Endothelial cell of umbilical vein (primary cell): Measurements from ENCODE around the gene EGFL7. TPM values are rescaled to one million over a fixed set of nuclear protein-coding genes. Genes with fewer than 3 reads are reported as not detected.

Source experiments
- BruUV-seq: library from RNA; stranded (reverse); fragments of 400-500 nt; replicated peaks from 2 replicates; lab custom pipeline; 2021; lab: Mats Ljungman, UMichigan
- CTCF ChIA-PET: fragments of 300-600, 350-600 bp; sonication (Branson Sonifier 250); formaldehyde crosslinking; loops from one replicate; lab custom pipeline; 2021; ENCODE audit warnings: antibody characterized with exemption, inconsistent platforms; lab: Charles Lee
- POLR2A ChIA-PET: fragments of 300-600, 350-600 bp; sonication (Branson Sonifier 250); formaldehyde crosslinking; loops from one replicate; lab custom pipeline; 2021; ENCODE audit warnings: antibody characterized with exemption, inconsistent platforms; lab: Charles Lee
- DNase-seq: peaks from one replicate; pipeline ENCODE4 v3.0.0-alpha.2; 2011; ENCODE audit warnings: low read depth, low spot score
- FAIRE-seq: peaks from 2 replicates; lab custom pipeline; 2011; peaks lifted over from hg19 to GRCh38; lab: Jason Lieb, UNC
- H2AFZ ChIP-seq: 2 replicates; pipeline ENCODE4 v1.6.0; 2012; ENCODE audit warnings: low read depth, low read length, control low read depth, inconsistent platforms
- H3K27ac ChIP-seq: 2 replicates; pipeline ENCODE4 v1.5.1; 2011; ENCODE audit warnings: low read depth, mild to moderate bottlenecking, control low read depth, low read length, moderate library complexity; ENCODE audit not compliant: insufficient read depth
- H3K27me3 ChIP-seq, 2 experiments: 2 replicates each; pipeline versions ENCODE4 v1.6.0 to v1.6.1; 2011; ENCODE audit warnings: low read length in 2 of 2, mixed read lengths in 1 of 2; ENCODE audit not compliant: control insufficient read depth in 2 of 2, insufficient read depth in 2 of 2
- H3K36me3 ChIP-seq, 2 experiments: 2 replicates in 1 of 2; 3 replicates in 1 of 2; pipeline ENCODE4 v1.5.1; 2011; ENCODE audit warnings: low read length in 2 of 2, mild to moderate bottlenecking in 1 of 2, moderate library complexity in 1 of 2; ENCODE audit not compliant: control insufficient read depth in 2 of 2, insufficient read depth in 2 of 2; ENCODE audit errors: extremely low read depth in 1 of 2
- H3K4me1 ChIP-seq: 3 replicates; pipeline ENCODE4 v1.5.1; 2011; ENCODE audit warnings: mild to moderate bottlenecking, low read length; ENCODE audit not compliant: control insufficient read depth, insufficient read depth; ENCODE audit errors: extremely low read depth
- H3K4me2 ChIP-seq: 2 replicates; pipeline ENCODE4 v1.6.1; 2011; ENCODE audit warnings: low read length, control low read depth, mixed read lengths; ENCODE audit not compliant: insufficient read depth
- H3K4me3 ChIP-seq, 3 experiments: fragments of 200-600 bp in 1 of 3; sonication (generic), shearing (Covaris generic) in 1 of 3; replicated peaks in 1 of 3; 2 replicates each; pipeline ENCODE4 v1.5.1; 2011 to 2016; ENCODE audit warnings: control low read depth in 3 of 3, low read length in 3 of 3, mild to moderate bottlenecking in 2 of 3, inconsistent platforms in 1 of 3, low read depth in 1 of 3, moderate library complexity in 1 of 3; ENCODE audit not compliant: insufficient read depth in 1 of 3
- H3K79me2 ChIP-seq: 2 replicates; pipeline ENCODE4 v1.6.0; 2012; ENCODE audit warnings: low read length, inconsistent platforms; ENCODE audit not compliant: control insufficient read depth, insufficient read depth
- H3K9ac ChIP-seq: replicated peaks from 2 replicates; pipeline ENCODE3; 2011; ENCODE audit warnings: low read length, control low read depth; ENCODE audit not compliant: insufficient read depth; ENCODE audit errors: extremely low read depth
- H3K9me1 ChIP-seq: replicated peaks from 3 replicates; pipeline ENCODE4 v1.6.0; 2011; ENCODE audit warnings: mild to moderate bottlenecking, low read length; ENCODE audit not compliant: control insufficient read depth, insufficient read depth; ENCODE audit errors: extremely low read depth
- H3K9me3 ChIP-seq: replicated peaks from 2 replicates; pipeline ENCODE4 v1.5.1; 2012; ENCODE audit warnings: low read length, inconsistent platforms; ENCODE audit not compliant: control insufficient read depth, insufficient read depth
- H4K20me1 ChIP-seq: replicated peaks from 2 replicates; pipeline ENCODE3; 2011; ENCODE audit warnings: mild to moderate bottlenecking, low read length; ENCODE audit not compliant: control insufficient read depth, insufficient read depth; ENCODE audit errors: extremely low read depth
- CTCF ChIP-seq, 2 donors: IDR thresholded peaks; 1 replicate in 1 of 2; 2 replicates in 1 of 2; pipeline ENCODE4 v1.5.1; 2011; ENCODE audit warnings: low read length in 2 of 2, mild to moderate bottlenecking in 2 of 2, moderate library complexity in 2 of 2, control low read depth in 1 of 2, inconsistent platforms in 1 of 2, low read depth in 1 of 2; ENCODE audit not compliant: insufficient read depth in 1 of 2; ENCODE audit errors: extremely low read depth in 1 of 2
- EZH2 ChIP-seq: IDR thresholded peaks from 2 replicates; pipeline ENCODE4 v1.6.1; 2012; ENCODE audit warnings: borderline replicate concordance, low read depth, mild to moderate bottlenecking, moderate library complexity, low read length, inconsistent platforms; ENCODE audit not compliant: severe bottlenecking
- FOS ChIP-seq: IDR thresholded peaks from 2 replicates; pipeline ENCODE4 v1.6.1; 2011; ENCODE audit warnings: mild to moderate bottlenecking, low read length, moderate library complexity, borderline replicate concordance; ENCODE audit not compliant: insufficient read depth
- GATA2 ChIP-seq: IDR thresholded peaks from 2 replicates; pipeline ENCODE4 v1.7.0; 2011; ENCODE audit warnings: low read depth, mild to moderate bottlenecking, moderate library complexity, mixed read lengths, low read length; ENCODE audit not compliant: insufficient read length, insufficient read depth
- JUN ChIP-seq: IDR thresholded peaks from 2 replicates; pipeline ENCODE4 v1.6.1; 2011; ENCODE audit warnings: borderline replicate concordance, low read depth; ENCODE audit not compliant: insufficient read length, insufficient read depth
- MYC ChIP-seq: IDR thresholded peaks from one replicate; pipeline ENCODE4 v1.6.1; 2011; ENCODE audit warnings: mild to moderate bottlenecking, low read depth, low read length
- POLR2A ChIP-seq: IDR thresholded peaks from 2 replicates; pipeline ENCODE4 v1.6.1; 2012; ENCODE audit warnings: low read depth, mild to moderate bottlenecking, control low read depth, low read length
- POLR2AphosphoS5 ChIP-seq: IDR thresholded peaks from 2 replicates; pipeline ENCODE4 v1.6.1; 2012; ENCODE audit warnings: low read depth, mild to moderate bottlenecking, control low read depth, low read length, moderate library complexity; ENCODE audit not compliant: insufficient read depth
- dilution Hi-C: fragments of 300-500 bp; cut with MboI; formaldehyde crosslinking; loops from one replicate; pipeline ENCODE4 v1.15.0; 2019; ENCODE audit warnings: low sequenced_read_pairs; ENCODE audit not compliant: extremely low pct_ligation_motif_present
- intact Hi-C: fragments of 100-400 bp; cut with micrococcal nuclease; formaldehyde crosslinking; loops from one replicate; pipeline ENCODE4 v1.10.0; 2022
- polyA plus RNA-seq, 4 experiments: library from polyadenylated mRNA; depleted of rRNA in 3 of 4; stranded (reverse) in 3 of 4; unstranded in 1 of 4; fragments of >200 nt; gene quantifications; 2 replicates each; pipeline versions ENCODE4 v1.2.1 to v1.2.3, GENCODE V29; 2011 to 2012; ENCODE audit warnings: missing spikeins in 1 of 4
- total RNA-seq: library from RNA; stranded (reverse); gene quantifications from 2 replicates; pipeline ENCODE4 v1.2.3, GENCODE V29; 2021
- TF ChIP-seq, protein P1 (sequence below): IDR thresholded peaks from 2 replicates; pipeline ENCODE4 v1.6.1; 2011; ENCODE audit not compliant: insufficient read depth, insufficient read length

EGFL7 gene
- total and polyA plus RNA-seq, 2 donors (not counting 3 experiments of a cell fraction or from before 2014, with no cell fraction given) = 1,043 to 1,377 TPM

DNA sequence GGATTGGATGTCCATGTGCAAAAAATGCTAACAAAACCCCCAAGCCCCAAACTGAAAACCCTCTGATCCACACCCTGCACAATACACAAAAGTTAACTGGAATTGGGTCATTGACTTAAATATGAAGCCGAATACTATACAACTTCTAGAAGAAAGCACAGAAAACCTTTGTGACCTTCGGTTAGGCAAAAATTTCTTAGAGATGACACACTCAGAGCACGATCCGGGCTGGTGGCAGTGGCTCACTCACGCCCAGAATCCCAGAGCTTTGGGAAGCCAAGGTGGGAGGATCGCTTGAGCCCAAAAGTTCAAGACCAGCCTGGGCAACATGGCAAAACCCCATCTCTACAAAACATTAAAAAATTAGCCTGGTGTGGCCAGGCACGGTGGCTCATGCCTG lies 47.8 kb downstream of the EGFL7 start:
- Histone ChIP-seq H3K9ac (no peak overlapping the region), H3K36me3 (peaks cover 0 to 2% of the 10 kb centered on the region in 2 experiments), H3K27ac (no peak overlapping the region), H3K9me3 (no peaks in the 10 kb centered on the region), H3K79me2 (peaks cover 24% of the 10 kb centered on the region), H3K4me2 (no peak overlapping the region), H3K4me3 (no peak overlapping the region), H3K27me3 (no peaks in the 10 kb centered on the region), H3K9me1 (no peaks in the 10 kb centered on the region), H2AFZ (no peak overlapping the region), H3K4me1 (peaks cover 22% of the 10 kb centered on the region), H4K20me1 (no peaks in the 10 kb centered on the region)
- FAIRE-seq = no peak
- ChIA-PET CTCF (interaction anchor here (0.6 to 1.2 kb wide), 2 partner anchors 16 to 18 kb away, joined by 3 to 5 read pairs; no protein-coding TSS in a partner anchor), POLR2A (no interaction called here)
- dilution Hi-C loops = no loop called here
- intact Hi-C loops = loop anchor here (5.0 kb wide), 3 partner anchors 38 to 228 kb away; partner anchors contain the start of gene SEC16A
- TF ChIP-seq GATA2 (no peak), POLR2AphosphoS5 (no peak), JUN (no peak), POLR2A (no peak), FOS (no peak), CTCF (IDR thresholded peaks at IDR 0.05; ENCODE audit: extremely low read depth in 1 of 2, insufficient read depth in 1 of 2, low read depth in 1 of 2, low read length in 2 of 2) (no peak), EZH2 (no peak), MYC (no peak)
- TF ChIP-seq, protein P1, sequence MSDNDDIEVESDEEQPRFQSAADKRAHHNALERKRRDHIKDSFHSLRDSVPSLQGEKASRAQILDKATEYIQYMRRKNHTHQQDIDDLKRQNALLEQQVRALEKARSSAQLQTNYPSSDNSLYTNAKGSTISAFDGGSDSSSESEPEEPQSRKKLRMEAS = no peak
- no peak for DNase-seq
- BruUV-seq = no TSS peak
